K562 (cell line): ENCODE measurements around the gene RGS6. TPM values are rescaled to one million over a fixed set of nuclear protein-coding genes. Genes with fewer than 3 reads are reported as not detected.

Experiments used
- ATAC-seq: fragments of 200-7000 bp; cut with Tn5 transposase; 3 replicates; pipeline ENCODE4 v1.9.1; 2020; ENCODE audit warnings: moderate library complexity
- BruUV-seq: library from RNA; stranded (reverse); fragments of 400-500 nt; replicated peaks from 2 replicates; lab custom pipeline; 2021; lab: Mats Ljungman, UMichigan
- CTCF ChIA-PET: fragments of 300-600 bp; formaldehyde crosslinking; extraction: SDS; loops from one replicate; lab custom pipeline; 2021; ENCODE audit warnings: low intra/inter-chr PET ratio; lab: Yijun Ruan, JAX
- POLR2A ChIA-PET: fragments of 300-600, 350-650 bp; sonication (Branson Sonifier 250); formaldehyde crosslinking; extraction: SDS; loops from one replicate; lab custom pipeline; 2021; ENCODE audit warnings: antibody characterized with exemption, inconsistent platforms; lab: Yijun Ruan, JAX
- DNase-seq, 4 experiments: peaks; one replicate each; pipeline versions ENCODE4 v3.0.0 to v3.0.0-alpha.2; 2011 to 2018; ENCODE audit warnings: low spot score in 3 of 4, mixed read lengths in 3 of 4; ENCODE audit errors: extremely low read depth in 1 of 4
- FAIRE-seq: peaks from 2 replicates; lab custom pipeline; 2011; peaks lifted over from hg19 to GRCh38; lab: Jason Lieb, UNC
- H2AFZ ChIP-seq: 2 replicates; pipeline ENCODE4 v1.6.0; 2011; ENCODE audit warnings: low read depth, low read length, control low read depth, inconsistent platforms
- H3K27ac ChIP-seq: fragments of 200-600 bp; 3 replicates; pipeline ENCODE4 v1.8.0; 2011; ENCODE audit warnings: low read depth, mild to moderate bottlenecking, control low read depth, inconsistent platforms, low read length, moderate library complexity, mixed read lengths; ENCODE audit errors: extremely low read depth
- H3K27me3 ChIP-seq, 2 experiments: fragments of 300-600 bp in 1 of 2; 2 replicates in 1 of 2; 3 replicates in 1 of 2; pipeline versions ENCODE4 v1.6.0 to v1.8.0; 2011; ENCODE audit warnings: inconsistent platforms in 2 of 2, low read length in 2 of 2, mild to moderate bottlenecking in 1 of 2, mixed read lengths in 1 of 2, moderate library complexity in 1 of 2; ENCODE audit not compliant: control insufficient read depth in 2 of 2, insufficient read depth in 2 of 2
- H3K36me3 ChIP-seq: fragments of 300-600 bp; 3 replicates; pipeline ENCODE4 v1.8.0; 2011; ENCODE audit warnings: mild to moderate bottlenecking, low read length, inconsistent platforms; ENCODE audit not compliant: control insufficient read depth, insufficient read depth
- H3K4me1 ChIP-seq, 2 experiments: fragments of 200-600 bp in 1 of 2; replicated peaks in 1 of 2; 2 replicates in 1 of 2; 3 replicates in 1 of 2; pipeline versions ENCODE4 v1.5.1 to v1.8.0; 2011; ENCODE audit warnings: inconsistent platforms in 2 of 2, low read length in 2 of 2, mild to moderate bottlenecking in 1 of 2, mixed read lengths in 1 of 2, moderate library complexity in 1 of 2; ENCODE audit not compliant: control insufficient read depth in 2 of 2, insufficient read depth in 2 of 2
- H3K4me2 ChIP-seq: 2 replicates; pipeline ENCODE4 v1.6.1; 2011; ENCODE audit warnings: low read length, control low read depth, inconsistent platforms, mixed read lengths; ENCODE audit not compliant: insufficient read depth
- H3K4me3 ChIP-seq: fragments of 200-600 bp; sonication (generic), shearing (Covaris generic); 2 replicates; pipeline ENCODE4 v1.5.1; 2016; ENCODE audit warnings: control low read depth, inconsistent platforms
- H3K79me2 ChIP-seq: fragments of 200-600 bp; 3 replicates; pipeline ENCODE4 v1.8.0; 2011; ENCODE audit warnings: low read length, inconsistent platforms; ENCODE audit not compliant: control insufficient read depth, insufficient read depth
- H3K9ac ChIP-seq, 2 experiments: 2 replicates each; pipeline versions ENCODE4 v1.6.0 to v1.6.1; 2011; ENCODE audit warnings: low read depth in 2 of 2, low read length in 2 of 2, control low read depth in 1 of 2, inconsistent platforms in 1 of 2, mild to moderate bottlenecking in 1 of 2, mixed read lengths in 1 of 2; ENCODE audit not compliant: insufficient read depth in 1 of 2
- H3K9me1 ChIP-seq: one replicate; pipeline ENCODE4 v1.6.0; 2011; ENCODE audit warnings: inconsistent platforms, mild to moderate bottlenecking, low read length, moderate library complexity; ENCODE audit not compliant: control insufficient read depth, insufficient read depth
- H3K9me3 ChIP-seq: replicated peaks from 2 replicates; pipeline ENCODE4 v1.5.1; 2011; ENCODE audit warnings: low read depth, low read length, inconsistent platforms; ENCODE audit not compliant: control insufficient read depth, insufficient read depth
- H4K20me1 ChIP-seq: replicated peaks from 2 replicates; pipeline ENCODE4 v1.6.1; 2011; ENCODE audit warnings: low read length, inconsistent platforms, mixed read lengths; ENCODE audit not compliant: control insufficient read depth, insufficient read depth
- ADNP ChIP-seq: fragments of 200-800 bp; sonication (Bioruptor generic); IDR thresholded peaks from 2 replicates; pipeline ENCODE4 v1.6.1; 2016; ENCODE audit warnings: missing genetic modification characterization, missing compliant biosample characterization
- CBX3 ChIP-seq, 2 experiments: IDR thresholded peaks; 1 replicate in 1 of 2; 2 replicates in 1 of 2; pipeline ENCODE4 v1.6.1; 2012; ENCODE audit warnings: inconsistent platforms in 2 of 2, low read length in 2 of 2, borderline replicate concordance in 1 of 2, control low read depth in 1 of 2
- CHD4 ChIP-seq: fragments of 200-600 bp; sonication (generic); IDR thresholded peaks from 3 replicates; pipeline ENCODE4 v1.6.1; 2012; ENCODE audit warnings: low read depth, mild to moderate bottlenecking, mixed read lengths, low read length, inconsistent platforms; ENCODE audit not compliant: insufficient read depth, insufficient replicate concordance, poor library complexity, severe bottlenecking
- EWSR1 ChIP-seq: fragments of 450-650 bp; IDR thresholded peaks from 2 replicates; pipeline ENCODE4 v1.6.1; 2018; ENCODE audit warnings: borderline replicate concordance, mild to moderate bottlenecking, low read depth, moderate library complexity; ENCODE audit not compliant: partially characterized antibody
- FOXA3 ChIP-seq, 2 experiments: fragments of 450-650 bp in 1 of 2; sonication (generic) in 1 of 2; formaldehyde crosslinking; IDR thresholded peaks in 1 of 2; conservative IDR thresholded peaks in 1 of 2; 2 replicates each; pipeline versions ENCODE4 v1.4.0 to v1.8.0; 2020 to 2022; ENCODE audit warnings: mild to moderate bottlenecking in 2 of 2, missing genetic modification reagents in 1 of 2
- FOXJ3 ChIP-seq: sonication (generic); formaldehyde crosslinking; IDR thresholded peaks from 2 replicates; pipeline ENCODE4 v1.4.0; 2020; ENCODE audit warnings: mild to moderate bottlenecking, missing genetic modification reagents
- HDAC8 ChIP-seq: fragments of 450-650 bp; IDR thresholded peaks from 2 replicates; pipeline ENCODE4 v1.6.1; 2016; ENCODE audit warnings: mild to moderate bottlenecking, missing genetic modification characterization, moderate library complexity, missing compliant biosample characterization
- MAZ ChIP-seq, 2 experiments: fragments of 450-650 bp in 1 of 2; sonication (generic) in 1 of 2; formaldehyde crosslinking; IDR thresholded peaks in 1 of 2; conservative IDR thresholded peaks in 1 of 2; 2 replicates each; pipeline versions ENCODE4 v1.4.0 to v1.5.0; 2020; ENCODE audit warnings: mild to moderate bottlenecking in 1 of 2, missing genetic modification reagents in 1 of 2
- PHF20 ChIP-seq: fragments of 450-650 bp; IDR thresholded peaks from 2 replicates; pipeline ENCODE4 v1.6.1; 2018; ENCODE audit not compliant: partially characterized antibody
- RB1 ChIP-seq: fragments of 450-650 bp; IDR thresholded peaks from 2 replicates; pipeline ENCODE4 v1.6.1; 2017; ENCODE audit warnings: low read depth, mild to moderate bottlenecking
- SAP30 ChIP-seq: fragments of 200-600 bp; sonication (generic); IDR thresholded peaks from 2 replicates; pipeline ENCODE4 v1.6.1; 2012; ENCODE audit warnings: borderline replicate concordance, low read depth, mild to moderate bottlenecking, moderate library complexity, low read length, control low read depth, inconsistent platforms; ENCODE audit not compliant: insufficient read depth, poor library complexity, severe bottlenecking
- ZNF253 ChIP-seq: fragments of 250-450 bp; sonication (Bioruptor Pico); conservative IDR thresholded peaks from 2 replicates; pipeline ENCODE4 v1.6.1; 2021; ENCODE audit warnings: mild to moderate bottlenecking
- WGBS: fragments of 100-300 bp; shearing (Covaris generic); methylation state at CpG from one replicate; pipeline ENCODE4 v1.1.6; 2016; ENCODE audit warnings: low coverage, mixed read lengths; ENCODE audit not compliant: insufficient coverage; ENCODE audit errors: missing lambda C conversion rate; 5-methylcytosine and 5-hydroxymethylcytosine counted together
- in situ Hi-C: fragments of 300-500 bp; cut with MboI; formaldehyde crosslinking; loops from 4 replicates; pipeline ENCODE4 v1.15.0; 2018; ENCODE audit warnings: inconsistent platforms, mixed read lengths
- intact Hi-C: fragments of 100-400 bp; cut with micrococcal nuclease; formaldehyde crosslinking; loops from 2 replicates; pipeline ENCODE4 v1.14.2; 2022
- polyA plus RNA-seq, 8 experiments: library from polyadenylated mRNA; depleted of rRNA in 4 of 8; stranded (reverse) in 5 of 8; unstranded in 3 of 8; fragments of >200 nt; fragmentation: Nextera tagmentation in 2 of 8; fragmentation: Illumina TruSeq in 1 of 8; extraction: Ambion mirVana in 2 of 8; extraction: Trizol in 1 of 8; gene quantifications; 2 replicates each; pipeline versions ENCODE4 v1.2.1 to v1.2.3, GENCODE V29; 2011 to 2014; ENCODE audit warnings: inconsistent platforms in 1 of 8, missing spikeins in 1 of 8
- total RNA-seq, 7 experiments: library from RNA; depleted of rRNA in 6 of 7; stranded (reverse); fragments of >200 nt in 6 of 7; fragmentation: Illumina TruSeq in 2 of 7; extraction: Trizol in 2 of 7; gene quantifications; 2 replicates each; pipeline versions ENCODE4 v1.2.1 to v1.2.3, GENCODE V29; 2011 to 2021; ENCODE audit warnings: low replicate concordance in 1 of 7
- TF ChIP-seq, protein P1 (sequence below): fragments of 250-450 bp; sonication (Bioruptor Pico); IDR thresholded peaks from 2 replicates; pipeline ENCODE4 v1.5.0; 2021

The RGS6 gene
- total and polyA plus RNA-seq, 9 of the 15 experiments (the other 6 are each of a cell fraction or from before 2014, with no cell fraction given), result not detected

DNA sequence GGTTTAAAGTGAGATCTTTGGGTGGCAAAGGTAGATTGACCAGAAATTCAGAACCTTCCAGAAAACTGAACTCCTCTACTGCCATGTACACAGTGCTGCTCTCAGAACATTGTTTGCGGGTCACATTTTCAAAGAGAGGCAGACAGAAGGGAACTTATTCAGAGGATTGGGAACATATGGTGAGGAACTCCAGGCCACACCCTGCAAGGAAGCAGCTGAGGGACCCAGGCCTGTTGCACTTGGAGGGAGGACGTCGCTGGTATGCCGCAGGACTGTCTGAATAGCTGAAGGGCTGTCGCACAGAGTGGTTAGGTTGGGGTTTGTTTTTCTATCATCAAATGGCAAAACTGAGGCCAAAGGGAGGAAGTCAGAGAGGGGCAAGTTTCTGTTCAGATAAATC, 520.5 kb downstream of the RGS6 start:
- Histone ChIP-seq H3K4me3 (no peak overlapping the region), H3K9me3 (no peaks in the 10 kb centered on the region), H3K4me2 (no peak overlapping the region), H3K9ac (no peak overlapping the region), H3K79me2 (no peaks in the 10 kb centered on the region), H3K27me3 (no peaks in the 10 kb centered on the region), H2AFZ (no peak overlapping the region), H3K9me1 (no peaks in the 10 kb centered on the region), H4K20me1 (no peaks in the 10 kb centered on the region), H3K4me1 (peaks cover 0 to 12% of the 10 kb centered on the region in 2 experiments; a peak in 3 of 5 replicates), H3K36me3 (no peaks in the 10 kb centered on the region), H3K27ac (no peak overlapping the region)
- FAIRE-seq, result no peak
- no peak for TF ChIP-seq PHF20
- TF ChIP-seq CHD4, result no peak
- TF ChIP-seq, protein P1, sequence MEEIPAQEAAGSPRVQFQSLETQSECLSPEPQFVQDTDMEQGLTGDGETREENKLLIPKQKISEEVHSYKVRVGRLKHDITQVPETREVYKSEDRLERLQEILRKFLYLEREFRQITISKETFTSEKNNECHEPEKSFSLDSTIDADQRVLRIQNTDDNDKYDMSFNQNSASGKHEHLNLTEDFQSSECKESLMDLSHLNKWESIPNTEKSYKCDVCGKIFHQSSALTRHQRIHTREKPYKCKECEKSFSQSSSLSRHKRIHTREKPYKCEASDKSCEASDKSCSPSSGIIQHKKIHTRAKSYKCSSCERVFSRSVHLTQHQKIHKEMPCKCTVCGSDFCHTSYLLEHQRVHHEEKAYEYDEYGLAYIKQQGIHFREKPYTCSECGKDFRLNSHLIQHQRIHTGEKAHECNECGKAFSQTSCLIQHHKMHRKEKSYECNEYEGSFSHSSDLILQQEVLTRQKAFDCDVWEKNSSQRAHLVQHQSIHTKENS, result no peak
- no peak for TF ChIP-seq ZNF253 (CRISPR knock-in tag)
- TF ChIP-seq MAZ (CRISPR knock-in tag; conservative IDR thresholded peaks at IDR 0.05 in 1 of 2, IDR thresholded peaks at IDR 0.05 in 1 of 2), result no peak
- TF ChIP-seq ADNP (tag), result no peak
- TF ChIP-seq FOXJ3 (CRISPR knock-in tag), result no peak
- no peak for TF ChIP-seq EWSR1
- no peak for TF ChIP-seq SAP30
- TF ChIP-seq FOXA3 (CRISPR knock-in tag; conservative IDR thresholded peaks at IDR 0.05 in 1 of 2, IDR thresholded peaks at IDR 0.05 in 1 of 2), result no peak
- TF ChIP-seq HDAC8 (tag), result no peak
- TF ChIP-seq RB1, result no peak
- no peak for TF ChIP-seq CBX3 (IDR thresholded peaks at IDR 0.05; ENCODE audit: borderline replicate concordance in 1 of 2, low read length in 2 of 2)
- ChIA-PET POLR2A (interaction anchor here (0.5 kb wide), 1 partner anchor 500 kb away, joined by 3 read pairs; no protein-coding TSS in a partner anchor), CTCF (no interaction called here)
- no peak for ATAC-seq
- WGBS, result 28% methylated on average over 4 of the region's 5 CpGs
- in situ Hi-C loops (no loop called here), intact Hi-C loops (no loop called here)
- no TSS peak for BruUV-seq
- no peak for DNase-seq
